HL-60 (cell line): ENCODE results near the gene ADH1B.

Experiments
- DNase-seq, 2 experiments: peaks; one replicate each; pipeline ENCODE4 v3.0.0-alpha.2; 2010 to 2020; ENCODE audit warnings: low read depth in 1 of 2, low spot score in 1 of 2
- H3K27ac ChIP-seq: fragments of 250-450 bp; sonication (Bioruptor Pico); replicated peaks from 2 replicates; pipeline ENCODE4 v1.5.1; 2020; ENCODE audit warnings: mild to moderate bottlenecking, moderate library complexity
- H3K27me3 ChIP-seq: fragments of 250-450 bp; sonication (Bioruptor Pico); 2 replicates; pipeline ENCODE4 v1.5.1; 2021; ENCODE audit warnings: mild to moderate bottlenecking, moderate library complexity; ENCODE audit not compliant: insufficient read depth, poor library complexity, severe bottlenecking
- H3K4me3 ChIP-seq: replicated peaks from 2 replicates; pipeline ENCODE4 v1.5.1; 2011; ENCODE audit warnings: mild to moderate bottlenecking, control low read depth, low read length; ENCODE audit not compliant: insufficient read depth
- GABPA ChIP-seq: IDR thresholded peaks from 2 replicates; pipeline ENCODE4 v1.6.1; 2012; ENCODE audit warnings: low read depth
- POLR2AphosphoS5 ChIP-seq: IDR thresholded peaks from 2 replicates; pipeline ENCODE4 v1.6.1; 2012; ENCODE audit warnings: low read depth
- SPI1 ChIP-seq: IDR thresholded peaks from 2 replicates; pipeline ENCODE4 v1.6.1; 2012; ENCODE audit warnings: low read depth, mild to moderate bottlenecking, borderline replicate concordance
- TF ChIP-seq, protein P1 (sequence below): IDR thresholded peaks from 2 replicates; pipeline ENCODE4 v1.6.1; 2012; ENCODE audit warnings: low read depth; ENCODE audit not compliant: insufficient replicate concordance
- TF ChIP-seq, protein P2 (sequence below): IDR thresholded peaks from one replicate; pipeline ENCODE4 v1.5.1; 2011; ENCODE audit warnings: low read length, control low read depth, inconsistent platforms; ENCODE audit not compliant: insufficient read depth

ADH1B gene

DNA sequence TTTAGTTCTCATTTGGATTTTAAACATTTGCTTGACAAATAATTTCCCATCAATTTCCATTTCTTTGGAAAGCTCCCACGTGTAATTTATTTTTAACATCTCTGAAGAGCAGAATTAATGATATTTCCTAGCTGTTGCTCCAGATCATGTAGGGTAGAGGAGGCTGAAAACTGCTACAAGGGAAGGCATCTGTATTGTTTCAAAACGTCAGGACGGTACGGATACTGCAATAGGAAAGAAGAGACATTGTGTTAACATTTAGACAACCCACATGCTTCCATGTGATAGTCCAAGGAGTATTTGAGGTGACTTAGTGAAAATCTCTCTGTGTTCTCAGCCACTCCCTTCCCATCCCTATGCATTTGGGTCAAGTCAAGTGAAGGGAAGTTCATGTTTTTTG is 15.4 kb upstream of the ADH1B start:
- TF ChIP-seq POLR2AphosphoS5 (no peak), GABPA (no peak), SPI1 (no peak)
- TF ChIP-seq, protein P1, sequence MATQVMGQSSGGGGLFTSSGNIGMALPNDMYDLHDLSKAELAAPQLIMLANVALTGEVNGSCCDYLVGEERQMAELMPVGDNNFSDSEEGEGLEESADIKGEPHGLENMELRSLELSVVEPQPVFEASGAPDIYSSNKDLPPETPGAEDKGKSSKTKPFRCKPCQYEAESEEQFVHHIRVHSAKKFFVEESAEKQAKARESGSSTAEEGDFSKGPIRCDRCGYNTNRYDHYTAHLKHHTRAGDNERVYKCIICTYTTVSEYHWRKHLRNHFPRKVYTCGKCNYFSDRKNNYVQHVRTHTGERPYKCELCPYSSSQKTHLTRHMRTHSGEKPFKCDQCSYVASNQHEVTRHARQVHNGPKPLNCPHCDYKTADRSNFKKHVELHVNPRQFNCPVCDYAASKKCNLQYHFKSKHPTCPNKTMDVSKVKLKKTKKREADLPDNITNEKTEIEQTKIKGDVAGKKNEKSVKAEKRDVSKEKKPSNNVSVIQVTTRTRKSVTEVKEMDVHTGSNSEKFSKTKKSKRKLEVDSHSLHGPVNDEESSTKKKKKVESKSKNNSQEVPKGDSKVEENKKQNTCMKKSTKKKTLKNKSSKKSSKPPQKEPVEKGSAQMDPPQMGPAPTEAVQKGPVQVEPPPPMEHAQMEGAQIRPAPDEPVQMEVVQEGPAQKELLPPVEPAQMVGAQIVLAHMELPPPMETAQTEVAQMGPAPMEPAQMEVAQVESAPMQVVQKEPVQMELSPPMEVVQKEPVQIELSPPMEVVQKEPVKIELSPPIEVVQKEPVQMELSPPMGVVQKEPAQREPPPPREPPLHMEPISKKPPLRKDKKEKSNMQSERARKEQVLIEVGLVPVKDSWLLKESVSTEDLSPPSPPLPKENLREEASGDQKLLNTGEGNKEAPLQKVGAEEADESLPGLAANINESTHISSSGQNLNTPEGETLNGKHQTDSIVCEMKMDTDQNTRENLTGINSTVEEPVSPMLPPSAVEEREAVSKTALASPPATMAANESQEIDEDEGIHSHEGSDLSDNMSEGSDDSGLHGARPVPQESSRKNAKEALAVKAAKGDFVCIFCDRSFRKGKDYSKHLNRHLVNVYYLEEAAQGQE, result no peak
- TF ChIP-seq, protein P2, sequence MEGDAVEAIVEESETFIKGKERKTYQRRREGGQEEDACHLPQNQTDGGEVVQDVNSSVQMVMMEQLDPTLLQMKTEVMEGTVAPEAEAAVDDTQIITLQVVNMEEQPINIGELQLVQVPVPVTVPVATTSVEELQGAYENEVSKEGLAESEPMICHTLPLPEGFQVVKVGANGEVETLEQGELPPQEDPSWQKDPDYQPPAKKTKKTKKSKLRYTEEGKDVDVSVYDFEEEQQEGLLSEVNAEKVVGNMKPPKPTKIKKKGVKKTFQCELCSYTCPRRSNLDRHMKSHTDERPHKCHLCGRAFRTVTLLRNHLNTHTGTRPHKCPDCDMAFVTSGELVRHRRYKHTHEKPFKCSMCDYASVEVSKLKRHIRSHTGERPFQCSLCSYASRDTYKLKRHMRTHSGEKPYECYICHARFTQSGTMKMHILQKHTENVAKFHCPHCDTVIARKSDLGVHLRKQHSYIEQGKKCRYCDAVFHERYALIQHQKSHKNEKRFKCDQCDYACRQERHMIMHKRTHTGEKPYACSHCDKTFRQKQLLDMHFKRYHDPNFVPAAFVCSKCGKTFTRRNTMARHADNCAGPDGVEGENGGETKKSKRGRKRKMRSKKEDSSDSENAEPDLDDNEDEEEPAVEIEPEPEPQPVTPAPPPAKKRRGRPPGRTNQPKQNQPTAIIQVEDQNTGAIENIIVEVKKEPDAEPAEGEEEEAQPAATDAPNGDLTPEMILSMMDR, result no peak
- Histone ChIP-seq H3K4me3 (no peak overlapping the region), H3K27ac (no peak overlapping the region), H3K27me3 (no peaks in the 10 kb centered on the region)
- no peak for DNase-seq

DNA sequence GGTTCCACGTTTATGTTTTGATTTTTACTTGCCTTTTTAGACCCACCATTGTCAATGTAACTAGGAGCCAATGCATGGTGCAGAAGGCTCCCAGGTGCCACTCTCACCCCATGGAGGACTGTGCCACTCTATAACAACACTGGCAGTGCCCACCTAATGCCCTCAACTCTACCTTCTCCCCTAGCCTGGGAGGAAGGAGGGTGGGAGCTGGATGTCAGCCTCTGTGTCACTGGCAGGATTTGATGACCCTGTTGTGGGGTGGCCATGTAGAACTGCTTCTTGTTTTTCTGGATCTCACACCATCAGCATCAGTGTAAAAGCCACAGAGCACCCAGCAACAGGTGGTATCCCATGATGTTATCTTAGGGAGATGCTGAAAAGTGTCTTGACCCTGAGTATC is 13.7 kb upstream of the ADH1B start:
- DNase-seq, result no peak
- no peak overlapping the region for H3K27ac ChIP-seq
- TF ChIP-seq GABPA (no peak), POLR2AphosphoS5 (no peak), SPI1 (no peak)

DNA sequence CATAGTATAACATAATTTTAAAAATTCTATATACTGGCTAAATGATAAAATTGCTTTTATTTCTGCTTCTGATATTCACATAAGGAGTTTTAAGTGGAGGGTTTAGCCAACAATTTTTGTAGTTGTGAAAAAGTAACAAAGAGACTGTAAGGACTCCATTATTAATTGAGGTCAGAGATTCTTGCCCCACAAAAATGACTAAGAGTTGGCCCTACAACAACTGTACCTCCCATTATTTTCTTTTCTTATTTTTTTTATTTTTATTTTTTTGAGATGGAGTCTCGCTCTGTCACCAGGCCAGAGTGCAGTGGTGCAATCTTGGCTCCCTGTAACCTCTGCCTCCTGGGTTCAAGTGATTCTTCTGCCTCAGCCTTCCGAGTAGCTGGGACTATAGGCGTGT is 9.4 kb upstream of the ADH1B start:
- Histone ChIP-seq H3K4me3 (no peak overlapping the region), H3K27me3 (no peaks in the 10 kb centered on the region), H3K27ac (no peak overlapping the region)
- TF ChIP-seq, protein P2, result no peak
- DNase-seq, result no peak

More for the DNA sequence above, 13.7 kb upstream of the ADH1B start:
- Histone ChIP-seq H3K4me3 (no peak overlapping the region), H3K27me3 (no peaks in the 10 kb centered on the region)

DNA sequence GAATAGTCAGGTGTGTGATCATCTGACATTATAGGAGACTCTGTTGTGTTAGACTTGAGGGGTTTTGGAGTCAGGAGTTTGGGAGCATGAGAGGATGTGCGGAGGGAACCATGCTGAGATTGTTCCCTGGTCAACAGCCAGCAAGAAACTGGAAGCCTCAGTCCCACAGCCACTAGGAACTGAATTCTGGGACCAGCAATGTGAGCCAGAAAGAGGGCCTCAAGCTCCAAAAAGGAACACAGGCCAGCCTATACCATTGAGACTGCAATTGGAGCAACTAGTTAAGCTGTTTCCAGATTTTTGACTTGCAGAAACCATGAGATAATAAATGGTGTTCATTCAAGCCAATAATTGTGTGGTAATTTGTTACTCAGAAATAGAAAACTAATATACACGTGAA is 8.7 kb upstream of the ADH1B start:
- no peaks in the 10 kb centered on the region for H3K27me3 ChIP-seq
- TF ChIP-seq GABPA (no peak), POLR2AphosphoS5 (no peak), SPI1 (no peak)
- TF ChIP-seq, protein P1, result no peak
- TF ChIP-seq, protein P2, result no peak
- DNase-seq, result no peak

More for the DNA sequence above, 8.7 kb upstream of the ADH1B start:
- no peak overlapping the region for H3K4me3 ChIP-seq
- H3K27ac ChIP-seq, result no peak overlapping the region
